H1 (cell line): ENCODE results near the gene ST6GALNAC2. TPM values are rescaled to one million over a fixed set of nuclear protein-coding genes. Genes with fewer than 3 reads are reported as not detected.

Source experiments
- KDM4A ChIP-seq: IDR thresholded peaks from one replicate; pipeline ENCODE4 v1.7.1; 2012; ENCODE audit warnings: low read depth, mild to moderate bottlenecking, moderate library complexity, low read length, inconsistent platforms; ENCODE audit not compliant: severe bottlenecking
- NRF1 ChIP-seq: IDR thresholded peaks from 2 replicates; pipeline ENCODE4 v1.6.1; 2011; ENCODE audit warnings: mild to moderate bottlenecking, low read depth, low read length, improper control_type of control experiment
- YY1 ChIP-seq: IDR thresholded peaks from 2 replicates; pipeline ENCODE4 v1.6.1; 2011; ENCODE audit warnings: low read depth, mild to moderate bottlenecking, low read length
- polyA plus RNA-seq, 7 experiments: library from polyadenylated mRNA; depleted of rRNA in 3 of 7; stranded (reverse) in 5 of 7; unstranded in 2 of 7; fragments of >200 nt in 5 of 7; fragments of 200-250 nt in 2 of 7; gene quantifications; 1 replicate in 5 of 7; 2 replicates in 1 of 7; 4 replicates in 1 of 7; pipeline versions ENCODE4 v1.2.1 to v1.2.3, GENCODE V29; 2011 to 2013; ENCODE audit warnings: missing spikeins in 2 of 7, mixed read lengths in 2 of 7
- total RNA-seq: library from RNA; stranded (reverse); fragmentation: NEBNext Ultra II Directional; extraction: Animal tissue kit (Norgen Biotek cat#: 25700); gene quantifications from 2 replicates; pipeline ENCODE4 v1.2.1, GENCODE V29; 2021

The ST6GALNAC2 gene
- total and polyA plus RNA-seq, 2 of the 8 experiments (the other 6 are each of a cell fraction or from before 2014, with no cell fraction given): 0.09 TPM; not detected in 1

- no peak for TF ChIP-seq YY1
- TF ChIP-seq NRF1: no peak
- no peak for TF ChIP-seq KDM4A
Measured at GRCh38 chr17:76553178-76553908, 32.3 kb downstream of the ST6GALNAC2 start (continued).
